ENCODE measurements around the gene ARL10. TPM values are rescaled to one million over a fixed set of nuclear protein-coding genes. Genes with fewer than 3 reads are reported as not detected.

Gene ARL10
- polyA plus RNA-seq (2012; ENCODE audit: missing spikeins), result 5.7 TPM

GRCh38 chr5:176365351-176366231, at the start of gene ARL10:
TSS of gene ARL10 (plus strand) at chr5:176365487. CDS start at chr5:176365564, 77 bp downstream.
- peak; percentile 69 for DNase-seq (ENCODE audit: insufficient read length)
- no peak for TF ChIP-seq TAF1 (IDR thresholded peaks at IDR 0.05; ENCODE audit: borderline replicate concordance, low read depth, low read length)
- TF ChIP-seq POLR2AphosphoS5 (IDR thresholded peaks at IDR 0.05; ENCODE audit: low read depth, low read length), result no peak
- TF ChIP-seq POLR2A (IDR thresholded peaks at IDR 0.05; ENCODE audit: low read depth, low read length), result peak; percentile 40; the same call in 1 of the 2 replicates
- peak; percentile 57 for FAIRE-seq

GRCh38 chr5:176317534-176318374, 47.5 kb upstream of the ARL10 start:
- FAIRE-seq (no peak), DNase-seq (ENCODE audit: insufficient read length) (no peak)
- TF ChIP-seq TAF1 (IDR thresholded peaks at IDR 0.05; ENCODE audit: borderline replicate concordance, low read depth, low read length), result no peak
- no peak for TF ChIP-seq POLR2A (IDR thresholded peaks at IDR 0.05; ENCODE audit: low read depth, low read length)
- no peak for TF ChIP-seq POLR2AphosphoS5 (IDR thresholded peaks at IDR 0.05; ENCODE audit: low read depth, low read length)

GRCh38 chr5:176319827-176320554, 45.3 kb upstream of the ARL10 start:
- DNase-seq (ENCODE audit: insufficient read length) (no peak), FAIRE-seq (no peak)

GRCh38 chr5:176320577-176320976, 44.7 kb upstream of the ARL10 start:
- DNase-seq (ENCODE audit: insufficient read length) (no peak), FAIRE-seq (no peak)
- no peak for TF ChIP-seq TAF1 (IDR thresholded peaks at IDR 0.05; ENCODE audit: borderline replicate concordance, low read depth, low read length)
- TF ChIP-seq POLR2A (IDR thresholded peaks at IDR 0.05; ENCODE audit: low read depth, low read length), result no peak
- no peak for TF ChIP-seq POLR2AphosphoS5 (IDR thresholded peaks at IDR 0.05; ENCODE audit: low read depth, low read length)

More at GRCh38 chr5:176319827-176320554, 45.3 kb upstream of the ARL10 start:
- TF ChIP-seq POLR2A (IDR thresholded peaks at IDR 0.05; ENCODE audit: low read depth, low read length), result no peak
- no peak for TF ChIP-seq TAF1 (IDR thresholded peaks at IDR 0.05; ENCODE audit: borderline replicate concordance, low read depth, low read length)
- no peak for TF ChIP-seq POLR2AphosphoS5 (IDR thresholded peaks at IDR 0.05; ENCODE audit: low read depth, low read length)

- FAIRE-seq (no peak), DNase-seq (ENCODE audit: insufficient read length) (no peak)
- TF ChIP-seq POLR2AphosphoS5 (IDR thresholded peaks at IDR 0.05; ENCODE audit: low read depth, low read length), result no peak
- TF ChIP-seq TAF1 (IDR thresholded peaks at IDR 0.05; ENCODE audit: borderline replicate concordance, low read depth, low read length), result no peak
- TF ChIP-seq POLR2A (IDR thresholded peaks at IDR 0.05; ENCODE audit: low read depth, low read length), result no peak
These were observed 31.1 kb upstream of the ARL10 start for GRCh38 chr5:176334031-176334770.

- no peak for DNase-seq (ENCODE audit: insufficient read length)
- TF ChIP-seq POLR2A (IDR thresholded peaks at IDR 0.05; ENCODE audit: low read depth, low read length), result no peak
- no peak for TF ChIP-seq POLR2AphosphoS5 (IDR thresholded peaks at IDR 0.05; ENCODE audit: low read depth, low read length)
- no peak for TF ChIP-seq TAF1 (IDR thresholded peaks at IDR 0.05; ENCODE audit: borderline replicate concordance, low read depth, low read length)
- FAIRE-seq, result no peak
These were observed 27.4 kb upstream of the ARL10 start for GRCh38 chr5:176337913-176338312.

- FAIRE-seq, result no peak
- no peak for DNase-seq (ENCODE audit: insufficient read length)
These were observed 26.0 kb upstream of the ARL10 start for GRCh38 chr5:176339304-176339703.

GRCh38 chr5:176341325-176342157, 23.7 kb upstream of the ARL10 start:
- FAIRE-seq, result no peak
- no peak for TF ChIP-seq TAF1 (IDR thresholded peaks at IDR 0.05; ENCODE audit: borderline replicate concordance, low read depth, low read length)

More at GRCh38 chr5:176339304-176339703, 26.0 kb upstream of the ARL10 start:
- TF ChIP-seq POLR2AphosphoS5 (IDR thresholded peaks at IDR 0.05; ENCODE audit: low read depth, low read length) (no peak), POLR2A (IDR thresholded peaks at IDR 0.05; ENCODE audit: low read depth, low read length) (no peak), TAF1 (IDR thresholded peaks at IDR 0.05; ENCODE audit: borderline replicate concordance, low read depth, low read length) (no peak)

GRCh38 chr5:176342158-176342483, 23.2 kb upstream of the ARL10 start:
- TF ChIP-seq POLR2AphosphoS5 (IDR thresholded peaks at IDR 0.05; ENCODE audit: low read depth, low read length), result no peak
- no peak for TF ChIP-seq POLR2A (IDR thresholded peaks at IDR 0.05; ENCODE audit: low read depth, low read length)
- TF ChIP-seq TAF1 (IDR thresholded peaks at IDR 0.05; ENCODE audit: borderline replicate concordance, low read depth, low read length), result no peak
- FAIRE-seq, result no peak
- no peak for DNase-seq (ENCODE audit: insufficient read length)

More at GRCh38 chr5:176341325-176342157, 23.7 kb upstream of the ARL10 start:
- DNase-seq (ENCODE audit: insufficient read length), result no peak

Data from GM12892 (cell line).